CD4-positive, CD25-positive, alpha-beta regulatory T cell (primary cell): ENCODE data around the gene KIF19. TPM values are rescaled to one million over a fixed set of nuclear protein-coding genes. Genes with fewer than 3 reads are reported as not detected.
A peak's percentile ranks its signal among the peaks of the same experiment; 100 is the strongest.
"Not testable (repeated sequence)": the region's sequence is repeated elsewhere in the genome, so short reads cannot be mapped to it uniquely, and the experiment has no call there.

Source experiments
- ATAC-seq, 2 donors: fragments of 150-1000 bp; cut with Tn5 transposase; one replicate each; pipeline ENCODE4 v1.10.0; 2021; ENCODE audit warnings: low read depth in 2 of 2, moderate number of reproducible peaks in 2 of 2, moderate library complexity in 1 of 2
- DNase-seq, 3 donors: peaks; one replicate each; pipeline versions ENCODE4 v3.0.0 to v3.0.0-alpha.2; 2012 to 2022; ENCODE audit warnings: mixed read lengths in 1 of 3
- H3K27ac ChIP-seq: one replicate; pipeline ENCODE4 v1.7.0; 2013; ENCODE audit warnings: mild to moderate bottlenecking, low read length; ENCODE audit not compliant: insufficient read depth, poor library complexity, severe bottlenecking
- H3K27me3 ChIP-seq: one replicate; pipeline ENCODE4 v1.7.0; 2013; ENCODE audit warnings: low read length; ENCODE audit not compliant: control insufficient read depth, insufficient read depth
- H3K36me3 ChIP-seq: one replicate; pipeline ENCODE4 v1.7.0; 2013; ENCODE audit warnings: mild to moderate bottlenecking, low read length, moderate library complexity; ENCODE audit not compliant: control insufficient read depth, insufficient read depth
- H3K4me1 ChIP-seq: 2 replicates; pipeline ENCODE4 v1.7.0; 2013; ENCODE audit warnings: mild to moderate bottlenecking, low read length; ENCODE audit not compliant: insufficient read depth, control insufficient read depth, poor library complexity, severe bottlenecking
- H3K4me3 ChIP-seq: one replicate; pipeline ENCODE4 v1.7.0; 2013; ENCODE audit warnings: low read depth, mild to moderate bottlenecking, low read length, moderate library complexity
- H3K9me3 ChIP-seq, 2 experiments: 1 replicate in 1 of 2; 2 replicates in 1 of 2; pipeline ENCODE4 v1.7.0; 2013; ENCODE audit warnings: low read length in 2 of 2, mild to moderate bottlenecking in 1 of 2, moderate library complexity in 1 of 2; ENCODE audit not compliant: control insufficient read depth in 2 of 2
- H3K27ac Mint-ChIP-seq, 3 donors: one replicate each; pipeline ENCODE4 v1.8.0; 2020 to 2022; ENCODE audit warnings: mild to moderate bottlenecking in 3 of 3, mixed read lengths in 3 of 3, moderate library complexity in 2 of 3
- H3K27me3 Mint-ChIP-seq: one replicate; pipeline ENCODE4 v1.8.0; 2022; ENCODE audit warnings: mild to moderate bottlenecking, mixed read lengths
- H3K36me3 Mint-ChIP-seq: one replicate; pipeline ENCODE4 v1.8.0; 2020; ENCODE audit warnings: mixed read lengths
- H3K4me1 Mint-ChIP-seq, 4 donors: one replicate each; pipeline ENCODE4 v1.8.0; 2020 to 2022; ENCODE audit warnings: mixed read lengths in 4 of 4, mild to moderate bottlenecking in 1 of 4
- H3K4me3 Mint-ChIP-seq, 4 donors: one replicate each; pipeline ENCODE4 v1.8.0; 2020 to 2022; ENCODE audit warnings: mild to moderate bottlenecking in 4 of 4, mixed read lengths in 4 of 4, moderate library complexity in 3 of 4
- H3K9me3 Mint-ChIP-seq, 7 donors: one replicate each; pipeline ENCODE4 v1.8.0; 2020 to 2022; ENCODE audit warnings: mixed read lengths in 7 of 7, mild to moderate bottlenecking in 3 of 7, moderate library complexity in 2 of 7
- polyA plus RNA-seq, 4 donors: library from polyadenylated mRNA; unstranded; fragments of 300-500 nt; fragmentation: Illumina TruSeq; gene quantifications; one replicate each; pipeline ENCODE4 v1.2.3, GENCODE V29; 2021
- total RNA-seq: library from RNA; stranded (reverse); gene quantifications from one replicate; pipeline ENCODE4 v1.2.3, GENCODE V29; 2022

Gene KIF19, protein sequence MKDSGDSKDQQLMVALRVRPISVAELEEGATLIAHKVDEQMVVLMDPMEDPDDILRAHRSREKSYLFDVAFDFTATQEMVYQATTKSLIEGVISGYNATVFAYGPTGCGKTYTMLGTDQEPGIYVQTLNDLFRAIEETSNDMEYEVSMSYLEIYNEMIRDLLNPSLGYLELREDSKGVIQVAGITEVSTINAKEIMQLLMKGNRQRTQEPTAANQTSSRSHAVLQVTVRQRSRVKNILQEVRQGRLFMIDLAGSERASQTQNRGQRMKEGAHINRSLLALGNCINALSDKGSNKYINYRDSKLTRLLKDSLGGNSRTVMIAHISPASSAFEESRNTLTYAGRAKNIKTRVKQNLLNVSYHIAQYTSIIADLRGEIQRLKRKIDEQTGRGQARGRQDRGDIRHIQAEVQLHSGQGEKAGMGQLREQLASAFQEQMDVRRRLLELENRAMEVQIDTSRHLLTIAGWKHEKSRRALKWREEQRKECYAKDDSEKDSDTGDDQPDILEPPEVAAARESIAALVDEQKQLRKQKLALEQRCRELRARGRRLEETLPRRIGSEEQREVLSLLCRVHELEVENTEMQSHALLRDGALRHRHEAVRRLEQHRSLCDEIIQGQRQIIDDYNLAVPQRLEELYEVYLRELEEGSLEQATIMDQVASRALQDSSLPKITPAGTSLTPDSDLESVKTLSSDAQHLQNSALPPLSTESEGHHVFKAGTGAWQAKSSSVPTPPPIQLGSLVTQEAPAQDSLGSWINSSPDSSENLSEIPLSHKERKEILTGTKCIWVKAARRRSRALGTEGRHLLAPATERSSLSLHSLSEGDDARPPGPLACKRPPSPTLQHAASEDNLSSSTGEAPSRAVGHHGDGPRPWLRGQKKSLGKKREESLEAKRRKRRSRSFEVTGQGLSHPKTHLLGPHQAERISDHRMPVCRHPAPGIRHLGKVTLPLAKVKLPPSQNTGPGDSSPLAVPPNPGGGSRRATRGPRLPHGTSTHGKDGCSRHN
- total RNA-seq (1.8 TPM), polyA plus RNA-seq (1 to 10 TPM; 1.2 to 1.7 (median 1.3) TPM)

DNA sequence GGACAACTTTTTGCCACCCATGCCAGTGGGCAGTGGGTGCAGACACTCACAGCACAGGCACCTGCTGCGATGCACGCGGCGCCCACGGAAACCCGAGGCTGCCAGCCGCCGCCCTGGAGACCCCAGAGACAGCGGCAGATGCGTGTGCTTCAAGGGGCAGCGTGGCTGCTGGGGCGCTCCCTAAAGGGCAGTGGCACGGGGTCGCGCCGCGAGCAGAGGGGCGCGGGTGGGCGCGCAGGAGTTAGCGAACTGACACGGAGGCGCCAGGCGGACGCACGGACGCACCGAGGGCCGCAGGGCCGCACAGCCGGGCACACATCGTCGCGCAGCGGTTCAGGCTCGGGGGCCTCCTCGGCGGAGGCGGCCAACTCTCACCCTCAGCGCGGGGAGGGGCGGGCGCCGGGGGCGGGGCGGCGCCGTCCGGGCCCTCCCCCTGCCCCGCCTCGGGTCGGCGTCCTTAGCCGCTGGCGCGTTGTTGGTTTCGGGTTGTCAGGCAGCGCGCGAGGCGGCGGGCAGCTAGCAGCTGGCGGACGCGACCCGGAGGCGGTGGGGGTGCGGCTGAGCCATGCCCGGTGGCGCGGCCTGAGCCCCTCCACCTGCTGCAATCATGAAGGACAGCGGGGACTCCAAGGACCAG, at the start of gene KIF19:
Gene KIF19 (plus strand): TSS at position 484 of the 637 bp plus-strand sequence. CDS start 124 bp downstream, at position 608.
- Histone ChIP-seq H3K27ac (no peak within 1 kb of the TSS), H3K4me1 (peaks cover 16% of the 10 kb centered on the region), H3K36me3 (no peaks in the 10 kb centered on the region), H3K9me3 (no peaks in the 10 kb centered on the region), H3K4me3 (no peak within 1 kb of the TSS), H3K27me3 (no peaks in the 10 kb centered on the region)
- H3K9me3 Mint-ChIP-seq: no peaks in the 10 kb centered on the region
- H3K4me1 Mint-ChIP-seq: peaks cover 3 to 29% (median 12%) of the 10 kb centered on the region in 4 donors
- H3K36me3 Mint-ChIP-seq: no peaks in the 10 kb centered on the region
- DNase-seq (peak; percentile 12 to 64 (median 31)), ATAC-seq (peak; percentile 68 to 70)
- H3K27ac Mint-ChIP-seq: peak within 1 kb of the TSS in 2 of 3 donors; percentile 46 to 83
- peaks cover 45% of the 10 kb centered on the region for H3K27me3 Mint-ChIP-seq
- H3K4me3 Mint-ChIP-seq: peak within 1 kb of the TSS; percentile 63 to 85 (median 78)

DNA sequence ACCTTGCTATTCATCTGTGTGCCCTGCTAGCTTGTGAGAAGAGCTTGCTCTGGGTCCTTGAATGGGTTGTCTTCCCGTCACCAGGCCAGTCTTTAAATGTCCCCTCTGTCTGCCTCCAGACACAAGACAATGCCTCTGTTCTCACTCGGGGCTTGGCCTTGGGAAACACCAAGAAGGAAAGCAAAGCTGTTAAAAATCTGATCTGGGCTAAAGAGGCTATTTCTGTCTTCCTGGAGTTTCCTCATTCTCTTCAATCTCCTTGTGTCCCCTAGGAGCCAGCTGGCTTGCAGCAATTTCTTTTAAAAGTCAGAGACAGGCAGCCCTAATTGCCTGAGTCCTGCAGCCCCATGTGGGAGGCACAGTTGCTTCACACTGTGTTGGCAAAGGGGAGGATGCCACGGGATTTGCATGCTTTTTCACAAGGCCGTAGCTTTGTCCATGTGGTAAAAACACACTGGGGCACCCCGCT, 49.5 kb upstream of the KIF19 start:
- no peak overlapping the region for H3K4me3 Mint-ChIP-seq
- H3K36me3 Mint-ChIP-seq: no peaks in the 10 kb centered on the region
- ATAC-seq (no peak), DNase-seq (no peak)
- peak overlapping the region; percentile 86 to 88 (median 87) for H3K27ac Mint-ChIP-seq
- H3K9me3 ChIP-seq: no peaks in the 10 kb centered on the region
- H3K27ac ChIP-seq: no peak overlapping the region
- no peaks in the 10 kb centered on the region for H3K9me3 Mint-ChIP-seq
- H3K4me1 Mint-ChIP-seq: peaks cover 5 to 70% (median 34%) of the 10 kb centered on the region in 4 donors
- no peak overlapping the region for H3K4me3 ChIP-seq
- peaks cover 41% of the 10 kb centered on the region for H3K4me1 ChIP-seq
- H3K27me3 ChIP-seq: no peaks in the 10 kb centered on the region
- peaks cover 8% of the 10 kb centered on the region for H3K27me3 Mint-ChIP-seq
- no peaks in the 10 kb centered on the region for H3K36me3 ChIP-seq

- Mint-ChIP-seq H3K27me3 (peaks cover 8% of the 10 kb centered on the region), H3K4me1 (peaks cover 7 to 77% (median 41%) of the 10 kb centered on the region in 4 donors), H3K4me3 (no peak overlapping the region), H3K36me3 (peaks cover 1% of the 10 kb centered on the region), H3K27ac (peak overlapping the region in 2 of 3 donors; percentile 89), H3K9me3 (peaks cover 0 to under 1% (median 0%) of the 10 kb centered on the region in 7 donors)
- Histone ChIP-seq H3K27ac (no peak overlapping the region), H3K4me3 (no peak overlapping the region), H3K9me3 (no peaks in the 10 kb centered on the region), H3K36me3 (no peaks in the 10 kb centered on the region), H3K4me1 (peaks cover 54% of the 10 kb centered on the region), H3K27me3 (no peaks in the 10 kb centered on the region)
- no peak for ATAC-seq
- DNase-seq: no peak
Observed at GRCh38 chr17:74277935-74278334, 48.1 kb upstream of the KIF19 start.

DNA sequence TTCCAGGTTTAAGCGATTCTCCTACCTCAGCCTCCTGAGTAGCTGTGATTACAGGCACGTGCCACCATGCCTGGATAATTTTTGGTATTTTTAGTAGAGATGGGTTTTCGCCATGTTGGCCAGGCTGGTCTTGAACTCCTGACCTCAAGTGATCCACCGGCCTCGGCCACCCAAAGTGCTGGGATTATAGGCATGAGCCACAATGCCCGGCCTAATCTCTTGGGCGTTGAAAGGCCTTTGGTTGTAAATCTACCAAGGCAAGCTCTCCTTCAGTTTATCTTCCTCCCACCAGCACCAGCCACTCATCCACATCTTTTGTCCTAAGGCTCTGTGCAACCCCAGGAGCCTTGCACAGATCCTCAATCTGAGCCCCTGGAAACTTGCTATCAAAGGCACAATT, 46.4 kb upstream of the KIF19 start:
- H3K36me3 Mint-ChIP-seq, ATAC-seq, H3K27me3 ChIP-seq, H3K9me3 Mint-ChIP-seq, H3K36me3 ChIP-seq, H3K9me3 ChIP-seq, H3K27me3 Mint-ChIP-seq, DNase-seq: not testable (repeated sequence)
- peak overlapping the region; percentile 32 for H3K4me3 ChIP-seq
- peaks cover 59% of the 10 kb centered on the region for H3K4me1 ChIP-seq
- Mint-ChIP-seq H3K4me1 (peaks cover 10 to 76% (median 37%) of the 10 kb centered on the region in 4 donors), H3K4me3 (peak overlapping the region; percentile 72 to 88 (median 80)), H3K27ac (peak overlapping the region; percentile 94 to 99 (median 98))
- peak overlapping the region; percentile 91 for H3K27ac ChIP-seq

DNA sequence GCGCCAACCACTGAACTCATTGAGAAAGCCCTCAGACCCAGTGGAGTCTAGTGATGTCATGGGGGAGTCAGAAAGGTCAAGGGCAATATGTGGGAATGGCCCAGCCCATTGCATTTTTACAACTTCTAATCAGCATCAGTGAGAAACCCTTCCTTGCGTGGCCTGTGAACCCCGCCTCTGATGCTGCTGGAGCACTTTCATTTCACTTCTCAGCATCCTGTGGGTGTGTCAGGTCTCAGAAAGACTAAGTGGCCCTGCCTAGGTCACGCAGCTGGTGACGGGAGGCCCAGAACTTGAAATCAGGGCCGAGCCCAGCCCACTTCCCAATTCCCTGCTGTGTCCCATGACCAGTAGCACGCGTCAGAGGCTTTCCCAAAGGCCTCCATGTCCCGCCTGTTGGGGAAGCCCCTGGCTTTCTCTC, 45.9 kb upstream of the KIF19 start:
- Mint-ChIP-seq H3K36me3 (peaks cover 5% of the 10 kb centered on the region), H3K4me3 (peak overlapping the region; percentile 72 to 88 (median 80)), H3K27ac (peak overlapping the region; percentile 94 to 99 (median 98)), H3K4me1 (peaks cover 10 to 76% (median 39%) of the 10 kb centered on the region in 4 donors), H3K27me3 (no peaks in the 10 kb centered on the region), H3K9me3 (peaks cover 0 to 2% (median 0%) of the 10 kb centered on the region in 7 donors)
- peak; percentile 85 to 89 for ATAC-seq
- Histone ChIP-seq H3K9me3 (no peaks in the 10 kb centered on the region), H3K27ac (peak overlapping the region; percentile 91), H3K36me3 (no peaks in the 10 kb centered on the region), H3K4me3 (peak overlapping the region; percentile 32), H3K27me3 (no peaks in the 10 kb centered on the region), H3K4me1 (peaks cover 59% of the 10 kb centered on the region)
- DNase-seq: peak; percentile 40 to 96 (median 74)

GRCh38 chr17:74281799-74282198, 44.2 kb upstream of the KIF19 start:
- peak overlapping the region in 2 of 4 donors; percentile 41 to 76 for H3K4me3 Mint-ChIP-seq

GRCh38 chr17:74282274-74282586, 43.8 kb upstream of the KIF19 start:
- H3K27me3 ChIP-seq, DNase-seq, H3K9me3 Mint-ChIP-seq, H3K36me3 ChIP-seq, H3K36me3 Mint-ChIP-seq, ATAC-seq, H3K9me3 ChIP-seq, H3K27me3 Mint-ChIP-seq, H3K4me3 ChIP-seq: not testable (repeated sequence)
- peak overlapping the region; percentile 84 for H3K27ac ChIP-seq
- H3K27ac Mint-ChIP-seq: peak overlapping the region; percentile 99 to 100 (median 99)
- H3K4me1 Mint-ChIP-seq: peaks cover 15 to 77% (median 40%) of the 10 kb centered on the region in 4 donors
- H3K4me1 ChIP-seq: peaks cover 64% of the 10 kb centered on the region
- H3K4me3 Mint-ChIP-seq: peak overlapping the region; percentile 74 to 88 (median 80)

More at GRCh38 chr17:74281799-74282198, 44.2 kb upstream of the KIF19 start:
- Mint-ChIP-seq H3K27me3 (no peaks in the 10 kb centered on the region), H3K9me3 (peaks cover 0 to 2% (median 0%) of the 10 kb centered on the region in 7 donors), H3K27ac (peak overlapping the region; percentile 99 to 100 (median 99)), H3K4me1 (peaks cover 15 to 73% (median 38%) of the 10 kb centered on the region in 4 donors), H3K36me3 (peaks cover 5% of the 10 kb centered on the region)
- no peaks in the 10 kb centered on the region for H3K9me3 ChIP-seq
- ATAC-seq (no peak), DNase-seq (no peak)
- no peaks in the 10 kb centered on the region for H3K36me3 ChIP-seq
- H3K27me3 ChIP-seq: no peaks in the 10 kb centered on the region
- H3K4me3 ChIP-seq: no peak overlapping the region
- H3K4me1 ChIP-seq: peaks cover 64% of the 10 kb centered on the region
- peak overlapping the region; percentile 84 for H3K27ac ChIP-seq
